GM10266 (cell line): ENCODE data around the gene HOXD3.

ENCODE experiments used
- DNase-seq: peaks from one replicate; pipeline ENCODE4 v3.0.0; 2012; ENCODE audit errors: extremely low spot score
- CTCF ChIP-seq: IDR thresholded peaks from 2 replicates; pipeline ENCODE4 v1.5.1; 2012; ENCODE audit warnings: mild to moderate bottlenecking, low read depth; ENCODE audit not compliant: control insufficient read depth, insufficient read depth; ENCODE audit errors: missing control alignments

Gene HOXD3

GRCh38 chr2:176155356-176156044, 1.6 kb upstream of the HOXD3 start:
- no peak for DNase-seq
- no peak for TF ChIP-seq CTCF

GRCh38 chr2:176156301-176156806, 753 bp upstream of the HOXD3 start:
- no peak for TF ChIP-seq CTCF
- no peak for DNase-seq

- DNase-seq: no peak
- TF ChIP-seq CTCF: no peak
These were observed 535 bp downstream of the HOXD3 start for GRCh38 chr2:176157499-176158185.

GRCh38 chr2:176158186-176158591, 1.1 kb downstream of the HOXD3 start:
- TF ChIP-seq CTCF: no peak

GRCh38 chr2:176158855-176159662, 2.0 kb downstream of the HOXD3 start:
- no peak for TF ChIP-seq CTCF
- no peak for DNase-seq

More at GRCh38 chr2:176158186-176158591, 1.1 kb downstream of the HOXD3 start:
- DNase-seq: no peak

- TF ChIP-seq CTCF: no peak
- no peak for DNase-seq
These were observed 2.6 kb downstream of the HOXD3 start for GRCh38 chr2:176159663-176160250.
